T-helper 1 cell (primary cell): Measurements from ENCODE around the gene CCDC136.
A peak's percentile ranks its signal among the peaks of the same experiment; 100 is the strongest.

Experiments
- DNase-seq, 5 donors: peaks; one replicate each; pipeline ENCODE4 v3.0.0-alpha.2; 2012 to 2020

The CCDC136 gene

DNA sequence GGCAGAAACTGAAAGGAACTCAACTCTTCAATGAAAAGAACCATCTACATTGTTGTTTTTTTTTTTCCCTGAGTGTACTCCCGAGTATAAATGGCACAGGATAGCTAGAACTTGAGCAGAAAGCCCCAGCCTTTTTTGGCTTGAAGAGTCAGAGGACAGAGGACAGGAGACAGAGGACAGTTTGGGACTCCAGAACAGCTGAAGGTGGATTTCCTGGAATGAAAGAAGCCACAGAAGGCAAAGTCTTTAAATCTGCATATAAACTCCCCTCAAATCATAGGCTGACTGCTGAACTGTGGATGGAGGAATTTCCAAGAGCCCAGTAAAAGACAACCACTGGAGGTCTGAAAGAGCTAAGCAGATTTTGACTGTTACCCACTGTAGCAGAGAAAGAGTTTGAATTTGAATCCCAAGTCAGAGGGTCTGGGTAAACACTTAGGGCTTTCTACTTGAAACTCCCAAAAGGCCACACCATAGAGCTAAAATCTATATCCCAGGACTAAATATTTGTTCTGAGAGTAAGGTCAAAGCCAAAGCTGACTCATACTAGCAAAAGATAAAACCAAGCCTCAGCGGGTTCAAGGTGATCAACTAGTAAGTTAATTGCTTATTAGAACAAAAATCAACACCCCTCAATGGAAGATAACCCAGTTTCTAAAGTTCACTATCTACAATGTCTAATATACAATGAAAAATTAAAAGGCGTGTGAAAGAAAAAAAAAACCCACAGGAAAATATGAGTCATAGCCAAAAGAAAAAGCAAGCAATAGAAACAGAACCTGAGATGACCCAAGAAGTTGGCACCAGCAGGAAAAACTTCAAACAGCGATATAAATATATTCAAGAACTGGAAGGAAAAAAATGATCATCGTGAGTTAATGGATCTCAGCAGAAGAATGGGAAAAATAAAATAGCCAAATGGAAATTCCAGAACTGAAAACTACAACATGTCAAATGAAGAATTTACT lies 14.3 kb upstream of the CCDC136 start:
- no peak for DNase-seq

- no peak for DNase-seq
Measured at GRCh38 chr7:128778946-128779345, 12.8 kb upstream of the CCDC136 start.

GRCh38 chr7:128781126-128781525 lies 10.6 kb upstream of the CCDC136 start:
- DNase-seq, result no peak

DNA sequence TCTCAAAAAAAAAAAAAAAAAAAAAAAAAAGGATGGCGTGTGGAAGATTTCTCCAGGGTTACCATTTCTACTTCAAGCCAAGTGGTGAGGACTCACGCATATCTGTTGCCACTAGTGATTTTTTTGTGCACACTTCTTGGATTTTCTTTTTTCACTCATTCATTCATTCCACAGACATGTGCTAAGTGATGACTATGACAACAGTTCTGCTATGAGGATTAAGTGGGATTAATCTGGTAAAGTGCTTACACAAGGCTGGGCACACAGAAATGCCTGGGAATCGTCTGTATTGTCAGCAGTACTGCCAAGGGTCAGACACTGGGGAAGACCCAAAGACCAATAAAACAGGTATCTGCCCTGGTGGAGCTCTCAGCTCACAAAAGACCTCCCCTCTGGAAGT lies 9.9 kb upstream of the CCDC136 start:
- no peak for DNase-seq

DNA sequence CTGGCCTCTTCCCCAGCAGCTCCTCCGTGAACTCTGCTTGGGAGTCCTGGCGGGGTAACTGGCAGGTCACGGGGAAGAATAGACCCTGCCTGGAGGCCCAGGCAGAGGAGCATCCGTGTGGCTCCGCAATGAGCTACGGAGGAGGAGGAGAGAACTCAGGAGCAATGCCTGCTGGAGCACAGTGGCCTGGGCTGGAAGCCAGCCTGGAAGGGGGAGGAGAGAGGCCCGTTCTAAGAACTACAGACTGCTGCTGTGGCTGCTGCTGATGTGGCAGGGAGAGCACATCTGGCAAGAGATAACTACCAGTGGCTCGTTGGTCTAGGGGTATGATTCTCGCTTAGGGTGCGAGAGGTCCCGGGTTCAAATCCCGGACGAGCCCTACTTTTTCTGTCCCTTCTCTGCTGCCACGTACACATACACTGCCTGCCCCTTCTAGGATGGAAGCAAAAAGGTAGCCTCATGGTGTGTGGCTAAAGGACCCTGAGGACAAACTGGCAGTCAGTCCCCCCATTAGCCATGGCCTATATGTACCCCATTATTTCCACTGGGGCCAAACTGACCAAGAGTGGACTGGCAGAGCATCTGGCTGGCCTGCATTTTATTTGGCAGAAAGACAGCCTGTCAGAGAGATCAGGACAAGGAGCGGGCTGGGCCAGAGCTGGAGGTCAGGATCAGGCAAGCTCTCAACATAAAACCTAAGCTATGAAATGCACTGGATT lies 8.5 kb upstream of the CCDC136 start:
- no peak for DNase-seq

DNA sequence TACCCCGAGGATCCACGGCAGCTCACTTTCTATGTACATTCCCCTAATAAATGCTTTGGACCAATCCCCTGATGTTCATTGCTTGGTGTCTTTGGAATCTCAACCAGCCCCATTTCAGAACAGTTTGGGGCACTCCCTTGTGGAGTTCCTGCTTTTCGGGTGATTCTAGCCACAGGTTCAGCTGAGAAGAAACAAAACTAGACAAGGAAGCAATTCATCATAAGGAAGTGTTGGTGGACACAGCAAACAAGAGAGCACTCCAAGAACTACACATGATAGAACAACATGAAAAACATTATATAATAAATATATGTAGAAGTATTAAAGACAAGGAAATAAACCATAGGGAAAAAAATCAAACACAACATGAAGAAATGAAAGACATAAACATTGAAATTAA lies 6.0 kb upstream of the CCDC136 start:
- DNase-seq, result no peak

GRCh38 chr7:128788446-128789412 lies 3.0 kb upstream of the CCDC136 start:
- no peak for DNase-seq

DNA sequence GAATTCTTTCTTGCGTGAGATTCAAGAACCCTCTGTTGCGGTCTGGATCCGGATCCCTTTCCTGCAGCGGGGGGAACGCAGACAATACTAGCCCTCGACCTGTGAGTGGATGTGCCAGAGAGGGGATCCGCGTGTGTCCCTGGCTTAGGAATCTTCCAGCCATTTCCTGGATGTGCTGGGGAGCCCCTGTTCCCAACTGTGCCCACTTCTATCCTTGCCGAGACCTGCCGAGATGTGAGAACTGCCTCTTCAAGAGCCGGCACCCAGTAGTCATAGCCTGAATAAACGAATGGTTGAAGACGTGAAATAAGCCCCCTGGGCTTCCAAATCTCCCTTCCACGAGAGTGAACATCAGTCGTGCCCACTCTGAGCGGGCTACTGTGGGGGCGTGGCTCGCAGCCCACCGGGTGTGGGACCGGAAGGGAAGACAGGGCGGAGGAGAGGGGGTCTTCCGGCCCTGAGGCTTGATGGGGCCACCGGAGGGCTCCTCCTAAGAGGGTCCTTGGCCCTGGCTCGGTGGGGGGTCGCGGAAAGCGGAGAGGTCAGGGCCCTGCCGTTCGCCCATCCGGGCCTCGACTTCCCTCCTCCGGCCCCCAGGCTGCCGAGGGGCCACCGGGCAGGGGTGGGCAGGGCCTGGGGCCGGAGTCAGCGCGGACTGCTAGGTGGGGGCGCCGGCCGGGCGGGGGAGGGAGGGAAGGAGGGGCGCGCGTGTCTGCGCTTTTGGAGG lies 1.3 kb upstream of the CCDC136 start:
- no peak for DNase-seq

DNA sequence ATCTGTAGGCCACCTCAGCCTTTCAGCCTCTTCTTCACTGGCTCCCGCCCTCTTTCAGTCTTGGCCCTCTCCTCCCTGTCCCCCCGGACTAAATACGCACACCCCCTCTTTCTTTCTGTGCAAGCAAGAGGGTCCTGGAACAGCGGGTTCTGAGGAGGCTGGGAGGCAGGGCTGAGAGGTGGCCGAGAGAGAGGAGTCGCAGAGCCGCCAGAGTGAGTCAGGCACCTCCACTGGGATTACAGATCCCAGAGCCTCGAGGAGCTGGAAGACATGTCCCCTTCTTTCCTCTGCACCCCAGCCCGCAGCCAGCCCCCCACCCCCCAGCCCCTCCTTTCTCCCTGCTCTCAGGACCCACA lies 182 bp downstream of the CCDC136 start:
- DNase-seq, result no peak

GRCh38 chr7:128792471-128793180 lies 858 bp downstream of the CCDC136 start:
- DNase-seq, result no peak

DNA sequence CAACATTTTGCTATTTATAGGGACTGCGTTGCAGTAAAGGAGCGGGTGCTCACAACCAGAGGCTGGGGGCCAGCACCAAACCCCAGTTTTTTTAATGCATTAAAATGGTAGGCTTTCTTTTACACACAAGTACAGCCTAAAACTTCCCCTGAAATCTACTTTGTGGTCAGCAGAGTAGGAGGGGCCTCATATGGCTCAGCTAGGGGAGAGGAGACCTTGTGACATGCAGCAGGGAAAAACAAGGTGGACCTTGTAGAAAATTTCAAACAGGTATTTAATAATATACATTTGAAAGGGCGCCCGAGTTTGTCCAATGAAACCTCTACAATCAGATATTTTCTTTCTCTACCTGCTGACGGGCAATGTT lies 1.4 kb downstream of the CCDC136 start:
- DNase-seq, result no peak

- DNase-seq, result peak in 1 of 5 donors; percentile 11
Measured at GRCh38 chr7:128794020-128794419, 2.3 kb downstream of the CCDC136 start.

- no peak for DNase-seq
Measured at GRCh38 chr7:128794436-128794835, 2.7 kb downstream of the CCDC136 start.

DNA sequence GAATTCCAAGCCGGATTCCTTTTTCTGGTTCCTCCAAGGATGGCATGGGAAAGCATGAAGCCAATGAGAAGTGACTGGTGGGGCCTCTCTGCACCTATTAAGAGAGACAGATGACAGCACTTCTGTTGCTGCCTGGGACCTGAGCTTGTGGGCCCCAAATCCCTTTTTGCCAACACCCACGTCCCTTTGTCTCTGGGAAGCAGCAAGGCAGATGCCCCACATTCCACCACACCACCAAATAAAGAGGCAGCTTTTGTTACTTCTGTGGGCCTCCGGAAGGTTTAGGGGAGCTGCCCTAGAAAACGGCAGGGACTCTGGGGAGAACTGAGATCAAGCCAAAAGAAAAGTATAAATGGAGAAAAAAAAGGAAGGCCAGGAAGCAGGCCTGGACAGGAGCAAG lies 3.4 kb downstream of the CCDC136 start:
- no peak for DNase-seq

DNA sequence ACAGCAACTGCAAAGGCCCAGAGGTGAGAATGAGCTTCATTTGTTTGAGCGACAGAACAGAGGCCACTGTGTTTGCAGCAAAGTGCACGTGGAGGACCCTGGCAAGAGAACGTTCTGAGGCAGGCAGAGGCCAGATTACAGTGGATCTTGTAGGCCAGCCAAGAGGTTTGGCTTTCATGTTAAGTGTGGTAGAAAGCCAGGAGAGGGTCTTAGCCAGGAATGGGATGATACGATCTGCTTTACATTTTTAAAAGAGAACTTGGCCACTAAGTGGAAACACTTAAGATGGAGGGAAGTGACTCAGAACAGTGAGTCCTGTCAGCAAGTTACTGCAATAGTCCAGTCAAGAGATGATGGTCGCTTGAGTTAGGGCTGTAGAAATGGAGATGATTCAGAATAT lies 4.6 kb downstream of the CCDC136 start:
- DNase-seq, result no peak

- no peak for DNase-seq
Measured at GRCh38 chr7:128799451-128799850, 7.7 kb downstream of the CCDC136 start.

GRCh38 chr7:128800567-128800966 lies 8.8 kb downstream of the CCDC136 start:
- no peak for DNase-seq

- no peak for DNase-seq
Measured at GRCh38 chr7:128801003-128801402, 9.2 kb downstream of the CCDC136 start.

GRCh38 chr7:128801667-128802418 lies 10.1 kb downstream of the CCDC136 start:
- DNase-seq, result no peak

- DNase-seq, result no peak
Measured at GRCh38 chr7:128804484-128804883, 12.7 kb downstream of the CCDC136 start.

- DNase-seq, result no peak
Measured at GRCh38 chr7:128805225-128805624, 13.5 kb downstream of the CCDC136 start.
